Measurements from ENCODE around the gene PTOV1.
A peak's percentile ranks its signal among the peaks of the same experiment; 100 is the strongest.

Gene PTOV1

DNA sequence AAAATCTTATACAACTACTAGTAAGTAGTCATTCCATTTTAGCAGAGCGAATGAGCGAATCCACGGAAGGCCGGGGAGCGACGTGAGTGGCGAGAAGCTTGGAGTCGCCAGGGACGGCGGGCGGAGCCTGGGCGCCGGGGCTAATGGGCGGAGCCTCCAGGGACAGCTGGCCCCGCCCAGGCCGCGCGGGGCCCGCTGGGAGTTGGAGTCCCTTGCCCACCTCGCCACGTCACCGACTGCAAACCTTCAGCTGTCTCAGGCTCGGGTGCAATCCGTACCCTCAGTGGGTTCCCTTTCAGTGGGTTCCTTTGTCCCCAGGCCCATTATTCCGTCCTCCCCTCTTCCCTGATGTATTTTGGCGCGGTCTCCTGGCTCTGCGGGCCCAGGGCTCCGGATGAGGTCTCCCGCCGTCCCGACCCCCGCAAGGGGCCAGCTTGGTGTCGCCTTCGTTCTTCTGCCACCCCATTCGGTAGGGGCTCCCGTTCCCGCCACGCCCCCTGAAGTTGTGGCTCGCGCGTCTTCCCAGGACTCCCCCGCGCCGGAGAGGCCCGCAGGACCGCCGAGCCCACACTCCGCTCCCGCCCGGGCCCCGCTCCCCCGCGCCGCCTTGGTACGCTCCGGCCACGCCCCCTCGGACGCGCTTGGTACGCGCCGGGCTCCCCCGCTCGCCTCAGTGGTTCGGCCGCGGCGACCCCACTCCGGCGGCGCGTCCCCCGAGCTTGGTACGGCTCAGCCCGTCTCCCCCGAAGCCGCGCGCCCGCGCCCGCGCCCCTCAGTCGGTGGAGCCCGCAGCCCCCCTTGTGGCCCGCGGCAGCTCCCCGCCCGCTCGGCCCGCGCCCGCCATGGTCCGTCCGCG is at the start of gene PTOV1:
PTOV1 (plus strand) TSS at position 673 of the 856 bp plus-strand sequence.
- peak; percentile 97 for DNase-seq (ENCODE audit: low spot score)

DNA sequence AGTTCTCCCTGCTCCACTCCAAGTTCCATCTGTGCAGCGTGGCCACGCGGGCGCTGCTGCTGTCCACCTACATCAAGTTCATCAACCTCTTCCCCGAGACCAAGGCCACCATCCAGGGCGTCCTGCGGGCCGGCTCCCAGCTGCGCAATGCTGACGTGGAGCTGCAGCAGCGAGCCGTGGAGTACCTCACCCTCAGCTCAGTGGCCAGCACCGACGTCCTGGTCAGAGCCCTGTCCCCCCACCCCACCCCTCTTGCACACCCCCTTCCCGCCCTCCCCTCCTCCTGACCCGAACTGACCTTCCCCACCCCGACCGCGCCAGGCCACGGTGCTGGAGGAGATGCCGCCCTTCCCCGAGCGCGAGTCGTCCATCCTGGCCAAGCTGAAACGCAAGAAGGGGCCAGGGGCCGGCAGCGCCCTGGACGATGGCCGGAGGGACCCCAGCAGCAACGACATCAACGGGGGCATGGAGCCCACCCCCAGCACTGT is 49.5 kb upstream of the PTOV1 start:
- DNase-seq (ENCODE audit: low spot score), result no peak

DNA sequence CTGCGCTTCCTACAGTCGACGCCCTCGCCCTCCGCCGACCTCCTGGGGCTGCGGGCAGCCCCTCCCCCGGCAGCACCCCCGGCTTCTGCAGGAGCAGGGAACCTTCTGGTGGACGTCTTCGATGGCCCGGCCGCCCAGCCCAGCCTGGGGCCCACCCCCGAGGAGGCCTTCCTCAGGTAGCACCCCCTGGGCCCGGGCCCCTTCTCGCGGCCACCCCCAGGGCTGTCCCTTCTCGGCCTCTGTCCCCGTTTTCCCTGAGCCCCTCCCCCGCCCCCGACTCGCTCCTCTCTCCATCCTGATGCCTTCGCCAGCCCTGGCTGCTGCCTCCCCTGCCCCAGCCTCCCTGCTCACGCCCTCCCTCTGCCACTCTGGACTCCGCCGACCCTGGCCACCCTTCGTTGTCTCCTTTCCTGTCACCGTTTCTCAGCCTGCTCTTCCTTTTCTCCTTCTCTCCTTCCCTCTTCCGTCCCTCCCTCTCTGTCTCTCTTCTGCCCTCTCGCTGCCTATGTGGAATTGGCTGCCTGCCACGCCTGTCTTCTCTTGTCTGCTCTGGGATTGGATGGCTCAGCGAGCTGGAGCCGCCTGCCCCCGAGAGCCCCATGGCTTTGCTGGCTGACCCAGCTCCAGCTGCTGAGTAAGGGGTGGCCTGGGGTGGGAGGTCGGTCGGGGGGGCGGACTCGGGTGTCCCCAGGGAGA is 48.8 kb upstream of the PTOV1 start:
- DNase-seq (ENCODE audit: low spot score), result peak; percentile 98

DNA sequence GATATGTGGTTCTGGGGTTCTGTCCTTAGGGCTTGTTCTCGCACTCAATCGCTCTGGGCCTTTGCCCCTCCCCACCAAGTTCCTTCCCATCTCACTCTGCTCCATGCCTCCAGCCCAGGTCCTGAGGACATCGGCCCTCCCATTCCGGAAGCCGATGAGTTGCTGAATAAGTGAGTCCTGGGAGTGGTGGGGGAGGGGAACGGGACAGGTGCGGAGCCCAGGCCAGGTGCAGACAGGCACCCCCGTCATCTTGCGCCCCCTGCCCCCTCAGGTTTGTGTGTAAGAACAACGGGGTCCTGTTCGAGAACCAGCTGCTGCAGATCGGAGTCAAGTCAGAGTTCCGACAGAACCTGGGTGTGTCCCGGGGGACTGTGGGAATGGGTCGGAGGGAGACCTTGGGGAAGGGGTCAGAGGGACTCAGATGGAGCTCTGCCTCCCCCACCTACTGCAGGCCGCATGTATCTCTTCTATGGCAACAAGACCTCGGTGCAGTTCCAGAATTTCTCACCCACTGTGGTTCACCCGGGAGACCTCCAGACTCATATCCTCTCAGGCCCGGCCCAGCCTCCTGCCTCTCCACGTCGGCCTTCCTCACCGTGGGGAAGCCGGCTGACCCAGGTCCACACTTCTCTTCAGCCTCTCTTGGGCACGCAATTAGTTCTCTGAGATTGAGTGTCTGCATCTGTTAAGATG is 48.0 kb upstream of the PTOV1 start:
- no peak for DNase-seq (ENCODE audit: low spot score)

DNA sequence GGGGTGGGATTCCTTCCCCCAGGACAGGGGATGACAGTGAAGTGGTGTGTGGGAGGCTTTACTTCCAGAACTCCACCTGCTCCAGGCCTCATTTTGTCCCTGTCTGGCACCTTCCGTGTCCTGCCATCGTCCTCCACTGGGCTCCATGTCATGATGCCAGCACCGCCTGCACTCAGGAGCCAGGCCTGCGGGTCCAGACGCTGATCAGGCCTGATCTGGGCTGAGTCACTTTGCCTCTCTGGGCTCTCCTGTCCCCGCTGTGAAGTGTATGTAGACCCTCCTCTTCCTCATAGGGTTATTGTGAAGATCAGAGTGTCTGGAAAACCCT is 47.5 kb upstream of the PTOV1 start:
- DNase-seq (ENCODE audit: low spot score), result no peak

DNA sequence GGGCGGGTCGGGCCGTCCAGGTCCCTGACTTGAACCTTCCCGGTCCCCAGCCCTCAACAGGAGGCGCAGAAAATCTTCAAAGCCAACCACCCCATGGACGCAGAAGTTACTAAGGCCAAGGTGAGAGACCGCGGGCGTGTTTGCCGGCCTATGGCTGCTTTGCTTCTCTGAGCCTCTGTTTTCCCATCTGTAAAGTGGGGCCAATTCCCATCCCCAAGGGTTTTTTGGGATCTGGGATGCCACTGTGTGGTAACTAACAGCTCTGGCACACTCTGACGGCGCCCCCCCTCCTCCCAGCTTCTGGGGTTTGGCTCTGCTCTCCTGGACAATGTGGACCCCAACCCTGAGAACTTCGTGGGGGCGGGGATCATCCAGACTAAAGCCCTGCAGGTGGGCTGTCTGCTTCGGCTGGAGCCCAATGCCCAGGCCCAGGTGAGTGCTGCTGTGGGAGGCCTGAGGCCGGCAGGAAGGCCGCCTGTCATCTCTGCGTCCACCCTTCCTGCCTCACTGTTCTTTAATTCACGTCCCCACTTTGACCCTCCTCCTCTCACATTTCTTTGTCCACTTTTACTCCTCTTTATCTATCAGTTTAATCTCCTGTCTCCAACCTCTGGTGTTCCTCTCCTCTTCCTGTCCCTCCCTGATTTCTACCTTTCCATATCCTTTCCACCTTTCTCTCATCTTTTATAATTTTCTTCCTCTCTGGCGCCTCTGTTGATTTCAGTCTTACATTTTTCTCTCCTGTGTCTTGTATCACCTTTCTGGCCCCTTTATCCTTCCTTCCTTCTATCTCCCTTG is 44.9 kb upstream of the PTOV1 start:
- no peak for DNase-seq (ENCODE audit: low spot score)

DNA sequence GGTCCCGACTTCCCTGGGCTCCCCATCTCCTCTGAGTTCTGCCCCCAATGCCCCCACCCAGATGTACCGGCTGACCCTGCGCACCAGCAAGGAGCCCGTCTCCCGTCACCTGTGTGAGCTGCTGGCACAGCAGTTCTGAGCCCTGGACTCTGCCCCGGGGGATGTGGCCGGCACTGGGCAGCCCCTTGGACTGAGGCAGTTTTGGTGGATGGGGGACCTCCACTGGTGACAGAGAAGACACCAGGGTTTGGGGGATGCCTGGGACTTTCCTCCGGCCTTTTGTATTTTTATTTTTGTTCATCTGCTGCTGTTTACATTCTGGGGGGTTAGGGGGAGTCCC is 44.4 kb upstream of the PTOV1 start:
- no peak for DNase-seq (ENCODE audit: low spot score)

DNA sequence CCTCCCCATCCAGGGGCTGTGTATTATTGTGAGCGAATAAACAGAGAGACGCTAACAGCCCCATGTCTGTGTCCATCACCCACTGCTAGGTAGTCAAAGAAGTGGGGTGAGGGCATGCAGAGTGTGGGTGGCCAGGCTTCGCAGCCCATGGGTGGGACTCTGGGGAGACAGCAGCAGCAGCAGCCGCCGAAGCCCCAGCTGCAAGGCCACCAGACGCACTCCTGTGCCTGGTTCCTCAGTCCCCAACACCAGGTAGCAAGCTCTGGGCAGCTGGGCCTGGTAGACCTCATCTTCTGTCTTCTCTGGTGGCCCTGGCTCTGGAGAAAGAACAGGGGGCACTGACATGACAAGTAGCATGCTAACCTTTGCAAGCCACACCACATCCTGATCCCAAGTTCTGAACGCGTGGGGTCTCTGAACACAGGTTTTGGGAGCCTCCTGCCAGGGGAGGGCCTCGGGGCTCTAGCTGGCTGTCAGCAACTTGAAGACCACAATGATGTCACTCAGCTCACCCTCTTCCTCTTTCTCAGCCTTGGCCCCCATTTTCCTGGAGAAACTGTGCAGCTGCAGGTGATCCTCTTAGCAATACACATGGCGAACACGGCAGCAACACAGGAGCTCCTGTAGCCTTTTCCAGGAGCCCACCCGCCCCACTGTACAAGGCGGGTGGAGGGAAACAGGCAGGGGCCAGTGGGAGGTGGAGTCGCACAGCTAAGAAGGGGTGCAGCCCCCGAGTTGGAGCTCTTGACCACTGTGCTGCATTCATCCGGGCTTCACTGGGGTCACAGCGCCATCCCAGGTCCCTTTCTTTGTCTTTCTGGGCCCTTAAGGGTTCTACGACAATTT is 43.7 kb upstream of the PTOV1 start:
- no peak for DNase-seq (ENCODE audit: low spot score)

DNA sequence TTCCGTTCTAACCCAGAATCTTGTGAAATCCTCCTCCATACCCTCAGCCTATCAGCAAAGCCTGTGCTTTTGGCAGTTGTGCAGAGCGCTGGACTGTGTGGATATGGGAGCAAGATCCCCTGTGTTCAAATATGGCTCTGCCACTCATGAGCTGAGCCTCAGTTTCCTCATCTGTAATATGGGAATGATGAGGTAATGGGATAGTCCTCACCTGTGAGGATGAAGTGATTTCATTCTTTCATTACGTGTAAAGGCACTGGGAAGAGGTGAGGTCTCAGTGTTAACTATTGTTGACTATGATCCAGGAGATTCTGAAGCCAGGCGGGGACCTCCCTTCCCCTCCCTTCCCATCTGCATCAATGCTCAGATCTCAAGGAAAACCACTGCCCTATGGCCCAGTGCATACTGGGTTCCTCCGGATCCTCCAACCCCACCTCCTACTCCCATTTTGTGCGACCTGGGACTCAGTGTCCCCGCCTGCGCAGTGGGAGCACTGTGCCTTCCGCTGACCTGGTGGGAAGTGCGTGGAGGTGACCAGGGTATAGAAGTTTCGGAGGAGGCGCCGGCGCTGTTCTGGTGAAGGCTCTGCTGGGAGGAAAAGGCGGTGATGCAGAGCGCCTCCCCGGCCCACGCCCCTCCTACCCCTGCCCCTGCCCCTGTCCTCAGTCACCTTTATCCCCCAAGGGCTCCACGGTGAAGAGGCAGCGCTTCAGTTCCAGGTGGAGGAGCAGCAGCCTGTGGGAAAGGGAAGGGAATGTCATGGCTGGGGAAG is 42.9 kb upstream of the PTOV1 start:
- no peak for DNase-seq (ENCODE audit: low spot score)

DNA sequence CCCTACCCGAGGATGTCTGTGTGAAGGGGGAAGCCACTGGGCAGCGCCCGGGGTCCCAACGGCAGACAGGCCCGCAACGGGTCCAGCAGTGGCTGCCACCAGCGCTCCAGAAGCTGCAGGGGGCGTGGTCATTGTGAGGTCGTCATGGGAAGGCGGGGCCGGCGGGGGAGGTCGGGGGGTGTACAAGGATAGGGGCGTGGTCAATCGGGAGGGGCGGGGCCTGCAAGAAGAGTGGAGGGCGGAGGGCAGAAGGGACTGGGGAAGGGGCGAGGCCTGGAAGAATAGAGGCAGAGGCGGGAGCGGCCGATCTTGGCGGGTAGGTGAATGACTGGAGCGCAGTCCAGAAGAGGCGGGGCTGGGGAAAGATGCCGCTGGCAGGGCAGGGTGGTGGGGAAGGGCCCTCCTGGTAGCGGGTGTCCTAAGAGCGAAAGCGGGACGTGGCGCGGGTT is 42.2 kb upstream of the PTOV1 start:
- peak; percentile 95 for DNase-seq (ENCODE audit: low spot score)

DNA sequence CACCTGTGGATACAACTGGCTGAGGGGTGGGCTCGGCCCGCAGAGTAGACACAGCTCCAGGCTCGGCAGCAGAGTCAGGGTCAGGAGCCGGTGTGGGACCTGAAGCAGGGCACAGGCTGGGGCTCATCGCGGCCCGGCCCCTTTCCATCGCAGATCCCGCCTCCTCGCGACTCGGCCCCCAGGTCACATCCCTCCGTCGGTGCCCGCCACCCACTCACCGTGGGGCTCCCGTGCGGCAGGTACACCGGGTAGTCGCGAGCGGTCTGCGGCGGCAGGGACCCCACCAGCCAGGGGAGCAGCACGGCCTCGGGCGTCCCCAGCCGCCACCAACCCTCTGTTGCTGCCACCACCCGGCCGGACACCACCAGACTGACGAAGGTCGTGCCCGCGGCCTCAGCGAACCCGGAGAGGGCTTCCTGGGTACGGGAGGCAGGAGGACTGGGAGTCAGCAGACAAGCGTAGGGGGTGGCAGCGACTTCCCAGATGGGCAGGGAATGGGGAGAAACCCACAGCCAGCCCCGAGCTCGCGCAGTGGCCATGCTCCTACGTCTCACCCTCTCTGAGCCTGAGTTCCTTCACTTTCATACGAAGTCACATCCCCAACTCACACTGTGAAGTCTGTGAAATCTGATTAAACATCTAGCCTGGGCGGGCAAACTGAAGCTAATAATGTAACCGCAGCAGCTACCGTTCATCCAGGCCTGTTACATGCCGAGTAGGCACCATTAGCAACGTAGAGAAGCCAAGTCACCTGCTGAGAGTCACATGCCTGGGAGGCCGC is 41.6 kb upstream of the PTOV1 start:
- peak; percentile 66 for DNase-seq (ENCODE audit: low spot score)

DNA sequence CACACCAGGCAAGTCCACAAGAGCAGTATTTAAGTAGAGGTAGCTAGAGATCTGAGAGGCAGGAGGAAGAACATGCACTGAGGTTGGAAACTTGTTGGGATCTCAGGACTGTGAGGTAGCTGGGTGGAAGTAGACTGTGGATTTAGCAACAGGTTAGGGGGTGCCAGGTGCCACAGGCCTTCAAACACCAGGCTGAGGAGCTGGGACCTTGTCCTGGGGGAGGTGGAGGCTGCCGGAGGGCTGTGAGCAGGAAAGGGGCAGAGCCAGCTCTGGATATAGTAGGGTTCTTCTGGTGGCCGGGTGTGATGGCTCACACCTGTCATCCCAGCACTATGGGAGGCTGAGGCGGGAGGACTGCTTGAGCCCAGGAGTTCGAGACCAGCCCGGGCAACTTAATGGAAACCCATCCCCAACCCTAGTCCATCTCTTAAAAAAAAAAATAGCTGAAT is 41.0 kb upstream of the PTOV1 start:
- DNase-seq (ENCODE audit: low spot score), result no peak

DNA sequence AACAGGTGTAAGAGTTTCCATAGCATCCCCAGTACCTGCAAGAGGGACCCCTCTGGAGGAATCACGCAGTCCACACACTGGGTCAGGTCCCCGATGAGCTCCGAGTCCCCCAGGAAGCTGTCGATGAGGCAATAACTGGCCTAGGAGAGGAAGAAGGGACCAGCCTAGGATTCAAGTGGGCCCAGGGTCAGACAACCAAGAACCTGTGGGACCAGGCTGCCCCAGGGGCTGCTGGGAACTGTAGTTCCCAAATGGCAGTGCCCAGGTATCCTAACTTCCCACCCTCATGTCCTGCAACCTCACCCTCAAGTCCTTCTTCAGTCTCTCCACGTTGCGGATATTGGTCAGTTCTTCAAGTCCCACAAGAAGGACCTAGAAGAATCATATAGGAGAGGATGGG is 39.6 kb upstream of the PTOV1 start:
- DNase-seq (ENCODE audit: low spot score), result no peak

DNA sequence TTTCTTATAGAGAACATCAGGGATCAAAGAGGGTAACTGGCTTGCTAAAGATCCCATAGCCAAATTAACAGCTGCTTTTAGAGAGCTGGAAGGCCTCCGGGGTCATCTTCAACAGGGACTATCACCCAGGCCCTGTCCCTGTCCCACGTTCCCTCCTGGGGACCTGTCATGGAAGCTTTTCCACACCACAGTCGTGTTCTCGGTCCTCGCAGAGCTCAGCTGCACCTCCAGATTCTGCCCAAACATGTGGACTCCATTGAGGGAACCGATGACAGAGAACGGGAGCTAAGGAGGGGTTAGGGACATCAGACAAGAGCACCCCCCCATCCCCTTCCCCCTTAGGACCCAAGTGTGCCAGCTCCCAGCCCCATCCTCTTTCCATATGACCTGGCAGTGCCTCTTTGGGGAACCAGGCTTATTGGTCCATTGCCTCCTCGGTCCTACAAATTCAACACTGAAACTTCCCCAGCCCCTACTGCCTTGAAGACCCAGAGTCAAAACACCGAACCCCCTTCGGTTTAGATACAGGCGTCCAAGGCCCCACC is 38.4 kb upstream of the PTOV1 start:
- no peak for DNase-seq (ENCODE audit: low spot score)

DNA sequence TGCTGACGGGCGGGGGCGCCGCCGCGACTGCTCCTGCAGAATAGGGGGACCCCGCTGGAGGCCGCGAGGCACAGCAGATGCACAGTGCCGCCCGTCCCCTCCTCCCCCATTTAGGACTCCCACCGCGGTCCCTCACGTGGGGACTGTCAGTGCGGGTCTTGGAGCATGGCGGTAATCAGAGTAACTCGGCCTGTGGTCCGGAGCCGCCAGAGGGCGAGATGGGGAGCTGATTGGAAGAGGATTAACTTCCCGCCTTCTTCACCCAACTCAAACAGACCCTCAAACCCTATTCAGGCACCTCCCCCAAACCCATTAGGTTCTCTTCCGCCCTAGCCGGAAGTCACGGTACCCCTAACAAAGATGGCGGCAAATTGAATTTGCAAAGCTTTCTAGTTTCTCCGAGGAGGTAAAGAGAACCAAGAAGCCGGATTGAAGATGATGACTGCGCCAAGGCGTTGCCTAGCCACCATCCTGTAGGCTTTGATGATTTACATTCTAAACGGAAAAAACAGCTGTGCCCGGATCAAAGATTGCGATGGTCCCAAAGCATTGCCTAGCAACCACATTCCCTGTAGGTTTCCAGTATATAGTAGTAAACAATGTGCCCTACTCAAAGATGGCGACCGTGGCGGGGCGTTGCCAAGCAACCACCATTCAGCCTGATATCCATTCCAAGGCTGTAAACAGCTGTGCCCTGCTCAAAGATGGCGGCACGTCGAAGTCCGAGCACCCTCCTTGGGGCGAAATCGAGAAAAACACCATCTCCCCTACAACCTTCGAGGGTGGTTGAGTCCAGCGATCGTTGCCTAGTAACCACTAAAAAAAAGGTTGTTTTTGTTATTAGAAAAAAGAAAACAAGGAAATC is 37.7 kb upstream of the PTOV1 start, which contains the start of gene FUZ:
FUZ (minus strand) TSS at position 296 of the 865 bp plus-strand sequence; CDS start at position 110, 186 bp downstream.
- peak; percentile 97 for DNase-seq (ENCODE audit: low spot score)

DNA sequence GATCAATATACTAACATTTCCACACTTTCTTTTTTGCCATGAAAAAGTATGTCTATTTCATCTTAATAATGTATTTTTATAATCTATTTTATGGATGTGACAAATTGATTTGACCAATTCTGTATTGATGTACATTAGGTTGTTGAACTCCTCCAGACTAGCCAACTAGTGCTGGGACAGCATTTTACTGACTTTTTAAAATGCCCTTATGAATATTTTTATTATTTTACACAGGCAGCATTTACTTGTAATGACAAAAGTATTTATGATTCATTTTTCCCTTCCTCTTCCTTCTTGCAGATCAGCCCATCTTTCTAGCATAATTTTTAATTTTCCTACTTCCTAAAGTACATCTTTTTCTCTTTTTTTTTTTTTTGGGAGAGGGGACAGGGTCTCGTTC is 36.9 kb upstream of the PTOV1 start:
- DNase-seq (ENCODE audit: low spot score), result peak; percentile 36

DNA sequence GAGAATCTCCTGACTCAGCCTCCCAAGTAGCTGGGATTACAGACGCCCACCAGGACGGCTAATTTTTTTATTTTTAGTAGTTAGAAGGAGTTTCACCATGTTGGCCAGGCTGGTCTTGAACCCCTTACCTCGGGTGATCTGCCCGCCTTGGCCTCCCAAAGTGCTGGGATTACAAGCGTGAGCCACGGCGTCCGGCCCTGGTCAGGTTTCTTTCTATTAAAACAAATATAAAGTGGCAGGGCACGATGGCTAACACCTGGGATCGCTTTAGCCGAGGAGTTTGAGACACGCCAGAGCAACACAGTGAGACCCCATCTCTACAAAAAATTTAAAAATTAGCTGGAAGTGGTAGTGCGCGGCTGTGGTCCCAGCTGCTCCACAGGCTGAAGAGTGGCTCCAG is 34.4 kb upstream of the PTOV1 start:
- DNase-seq (ENCODE audit: low spot score), result no peak

Data from hepatic stellate cell (primary cell).